Transverse colon (tissue), 4 donors: Measurements from ENCODE around the gene EYS. TPM values are rescaled to one million over a fixed set of nuclear protein-coding genes. Genes with fewer than 3 reads are reported as not detected.
"Not testable (repeated sequence)": the region's sequence is repeated elsewhere in the genome, so short reads cannot be mapped to it uniquely, and the experiment has no call there.

Experiments
- DNase-seq: peaks from one replicate; pipeline ENCODE4 v3.0.0-alpha.2; 2019
- H3K27ac ChIP-seq, 4 donors: fragments of 200-600 bp; sonication (generic); 2 replicates each; pipeline ENCODE4 v1.5.1; 2016 to 2018; ENCODE audit warnings: inconsistent platforms in 4 of 4
- H3K27me3 ChIP-seq: fragments of 200-600 bp; sonication (generic); 2 replicates; pipeline ENCODE4 v1.5.1; 2017; ENCODE audit warnings: inconsistent platforms
- H3K36me3 ChIP-seq, 4 donors: fragments of 200-600 bp; sonication (generic); 2 replicates each; pipeline ENCODE4 v1.5.1; 2017 to 2019; ENCODE audit warnings: inconsistent platforms in 4 of 4
- H3K4me1 ChIP-seq, 4 donors: fragments of 200-600 bp; sonication (generic); 2 replicates each; pipeline ENCODE4 v1.5.1; 2017 to 2020; ENCODE audit warnings: inconsistent platforms in 4 of 4
- H3K4me3 ChIP-seq, 4 donors: fragments of 200-600 bp; sonication (generic); 1 replicate in 1 of 4; 2 replicates in 3 of 4; pipeline versions ENCODE4 v1.5.1 to v1.6.1; 2017 to 2019; ENCODE audit warnings: inconsistent platforms in 4 of 4
- H3K9me3 ChIP-seq, 2 donors: fragments of 200-600 bp; sonication (generic); 2 replicates each; pipeline ENCODE4 v1.5.1; 2017 to 2019; ENCODE audit warnings: inconsistent platforms in 2 of 2
- EP300 ChIP-seq: sonication (generic); formaldehyde crosslinking; IDR thresholded peaks from one replicate; pipeline ENCODE4 v1.6.1; 2017; ENCODE audit warnings: antibody characterized with exemption, low read depth
- POLR2A ChIP-seq: fragments of 450-650 bp; IDR thresholded peaks from one replicate; pipeline ENCODE4 v1.6.1; 2016; ENCODE audit warnings: antibody characterized with exemption, mild to moderate bottlenecking, moderate library complexity
- POLR2AphosphoS5 ChIP-seq, 3 donors: sonication (generic); formaldehyde crosslinking; IDR thresholded peaks; one replicate each; pipeline ENCODE4 v1.6.1; 2016; ENCODE audit warnings: antibody characterized with exemption in 3 of 3
- WGBS, 2 donors: methylation state at CpG; one replicate each; pipeline ENCODE4 v1.1.5; 2018; ENCODE audit warnings: low coverage in 1 of 2; 5-methylcytosine and 5-hydroxymethylcytosine counted together
- in situ Hi-C, 4 donors: fragments of 200-750 bp; cut with MboI; loops; one replicate each; pipeline versions ENCODE4 v1.15.0 to v1.15.1; 2017; ENCODE audit warnings: low sequenced_read_pairs in 3 of 4, low pct_ligation_motif_present in 1 of 4, low pct_unique_long_range_greater_than_20kb in 1 of 4
- intact Hi-C: fragments of 100-400 bp; cut with DNase I; formaldehyde crosslinking; loops from one replicate; pipeline ENCODE4 v1.15.1; 2023; ENCODE audit warnings: low total_unique reads
- total RNA-seq, 4 donors: library from RNA; depleted of rRNA; stranded (reverse); fragments of >200 nt; gene quantifications; one replicate each; pipeline ENCODE4 v1.1.0, GENCODE V29; 2016
- TF ChIP-seq, protein P1 (sequence below), 5 experiments: fragments of 200-600 bp in 3 of 5; fragments of 450-650 bp in 2 of 5; sonication (generic) in 3 of 5; IDR thresholded peaks; 1 replicate in 2 of 5; 2 replicates in 3 of 5; pipeline ENCODE4 v1.5.1; 2016 to 2017; ENCODE audit warnings: antibody characterized with exemption in 5 of 5, inconsistent platforms in 3 of 5, mild to moderate bottlenecking in 2 of 5, moderate library complexity in 1 of 5

EYS gene
- total RNA-seq, 4 donors from 2014 or later, result 0.41 TPM; not detected in 3

DNA sequence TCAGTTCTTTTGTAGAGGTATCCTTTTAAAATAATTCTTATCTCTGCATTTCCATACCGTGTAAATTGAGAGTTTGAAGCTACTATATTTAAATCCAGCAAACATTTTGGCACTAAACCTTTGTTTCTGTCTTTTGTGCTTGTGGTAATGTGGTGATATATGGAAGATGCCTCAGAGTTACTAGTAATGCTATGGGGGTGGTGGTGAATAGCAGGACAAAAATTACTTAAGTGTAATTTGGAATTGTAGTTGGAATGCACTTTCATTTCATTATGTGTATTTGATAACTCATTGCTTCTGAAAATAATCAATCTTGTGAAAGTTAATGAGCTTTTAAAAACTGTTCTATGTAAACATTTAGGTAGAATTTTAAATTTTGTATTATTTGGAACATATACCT is 1666.9 kb downstream of the EYS start:
- H3K4me1 ChIP-seq, result peaks cover 0 to 3% (median 0%) of the 10 kb centered on the region in 4 donors
- WGBS, 2 donors, result 55 to 89% methylated on average over 1 of the region's 1 CpG
- TF ChIP-seq POLR2AphosphoS5 (IDR thresholded peaks at IDR 0.05) (no peak), POLR2A (no peak), EP300 (no peak)
- TF ChIP-seq, protein P1, sequence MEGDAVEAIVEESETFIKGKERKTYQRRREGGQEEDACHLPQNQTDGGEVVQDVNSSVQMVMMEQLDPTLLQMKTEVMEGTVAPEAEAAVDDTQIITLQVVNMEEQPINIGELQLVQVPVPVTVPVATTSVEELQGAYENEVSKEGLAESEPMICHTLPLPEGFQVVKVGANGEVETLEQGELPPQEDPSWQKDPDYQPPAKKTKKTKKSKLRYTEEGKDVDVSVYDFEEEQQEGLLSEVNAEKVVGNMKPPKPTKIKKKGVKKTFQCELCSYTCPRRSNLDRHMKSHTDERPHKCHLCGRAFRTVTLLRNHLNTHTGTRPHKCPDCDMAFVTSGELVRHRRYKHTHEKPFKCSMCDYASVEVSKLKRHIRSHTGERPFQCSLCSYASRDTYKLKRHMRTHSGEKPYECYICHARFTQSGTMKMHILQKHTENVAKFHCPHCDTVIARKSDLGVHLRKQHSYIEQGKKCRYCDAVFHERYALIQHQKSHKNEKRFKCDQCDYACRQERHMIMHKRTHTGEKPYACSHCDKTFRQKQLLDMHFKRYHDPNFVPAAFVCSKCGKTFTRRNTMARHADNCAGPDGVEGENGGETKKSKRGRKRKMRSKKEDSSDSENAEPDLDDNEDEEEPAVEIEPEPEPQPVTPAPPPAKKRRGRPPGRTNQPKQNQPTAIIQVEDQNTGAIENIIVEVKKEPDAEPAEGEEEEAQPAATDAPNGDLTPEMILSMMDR (IDR thresholded peaks at IDR 0.05), result no peak
- intact Hi-C loops (no loop called here), in situ Hi-C loops (no loop called here)
- no peaks in the 10 kb centered on the region for H3K36me3 ChIP-seq
- no peak overlapping the region for H3K27ac ChIP-seq
- DNase-seq, result no peak
- H3K4me3 ChIP-seq, result no peak overlapping the region
- H3K27me3 ChIP-seq, result no peaks in the 10 kb centered on the region
- no peaks in the 10 kb centered on the region for H3K9me3 ChIP-seq

DNA sequence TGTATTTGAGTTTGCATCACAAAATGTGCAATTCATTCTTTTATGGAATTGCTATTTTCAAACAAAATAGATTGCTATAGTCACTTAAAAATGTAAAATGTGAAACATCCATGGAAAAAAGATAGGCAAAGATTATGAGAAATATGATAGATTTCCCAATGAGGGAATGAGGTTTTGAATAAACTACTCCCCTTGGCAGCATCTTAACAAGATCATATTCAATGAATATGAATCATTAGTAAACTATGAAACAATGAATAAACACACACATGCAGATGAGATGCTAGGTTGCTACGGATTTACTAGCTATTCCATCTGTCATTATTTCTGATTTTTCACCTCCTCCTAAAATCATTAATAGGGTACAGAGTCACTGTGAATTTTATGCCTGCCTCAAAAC is 1669.6 kb downstream of the EYS start:
- Histone ChIP-seq H3K4me3 (no peak overlapping the region), H3K9me3 (no peaks in the 10 kb centered on the region), H3K27ac (no peak overlapping the region), H3K4me1 (peaks cover 0 to 6% (median 0%) of the 10 kb centered on the region in 4 donors), H3K36me3 (no peaks in the 10 kb centered on the region), H3K27me3 (no peaks in the 10 kb centered on the region)
- in situ Hi-C loops (no loop called here), intact Hi-C loops (no loop called here)
- no peak for TF ChIP-seq EP300
- 44 to 56% methylated on average over 1 of the region's 1 CpG for WGBS, 2 donors
- no peak for DNase-seq

DNA sequence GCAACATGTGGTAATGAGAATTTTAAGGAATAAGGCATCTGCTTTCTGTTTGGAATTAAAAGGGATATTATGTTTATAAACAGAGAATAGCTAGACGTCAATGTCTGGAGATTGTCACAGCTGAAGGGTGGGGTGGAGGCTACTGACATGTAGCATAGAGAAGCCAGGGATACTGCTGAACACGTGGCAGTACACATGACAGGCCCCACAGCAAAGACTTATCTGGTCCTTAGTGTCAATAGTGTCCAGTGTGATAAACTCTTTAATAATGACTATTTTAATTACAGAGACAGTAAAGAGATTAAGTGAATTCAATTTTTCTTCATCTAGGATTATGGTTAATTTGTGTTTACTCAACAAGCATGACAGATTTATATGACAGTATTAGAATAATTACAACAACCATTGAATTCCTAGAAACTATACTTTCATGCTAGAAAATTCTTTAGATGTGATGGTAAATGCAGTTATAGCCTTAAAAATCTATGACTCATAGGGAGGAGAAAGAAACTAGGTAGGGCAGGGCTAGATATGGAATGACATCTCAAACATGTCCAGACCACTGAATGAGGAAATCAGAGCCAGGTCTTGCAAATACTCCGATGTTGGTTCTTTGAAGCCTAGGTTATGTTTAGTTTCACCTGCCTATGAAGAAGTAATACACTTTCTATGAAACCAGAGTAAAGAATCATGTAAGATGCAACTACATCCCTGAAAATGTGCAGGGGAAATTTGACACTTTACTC is 1671.9 kb downstream of the EYS start:
- intact Hi-C loops, result no loop called here
- 36 to 46% methylated on average over 3 of the region's 3 CpGs for WGBS, 2 donors
- peaks cover 0 to 6% (median 0%) of the 10 kb centered on the region in 4 donors for H3K4me1 ChIP-seq

DNA sequence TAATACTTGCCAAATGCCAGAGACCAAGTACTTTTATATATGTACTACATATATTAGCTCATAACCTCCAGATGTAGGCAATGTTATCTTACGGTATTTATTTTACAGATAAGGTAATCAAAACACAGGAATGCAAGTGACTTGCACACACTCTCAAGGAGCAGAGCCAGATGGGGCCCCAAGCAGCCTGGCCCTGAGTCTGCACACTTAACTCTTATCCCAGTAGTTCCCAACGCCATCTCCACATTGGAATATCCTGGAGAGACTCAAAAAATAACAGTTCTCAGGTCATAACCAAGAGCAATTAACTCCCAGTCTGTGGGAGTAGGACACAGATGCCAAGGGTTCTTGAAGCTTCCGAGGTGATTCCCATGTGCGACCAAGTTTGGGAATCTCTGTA is 1672.7 kb downstream of the EYS start:
- H3K9me3 ChIP-seq, result no peaks in the 10 kb centered on the region
- H3K36me3 ChIP-seq, result no peaks in the 10 kb centered on the region
- 75 to 90% methylated on average over 2 to 4 of the region's 4 CpGs for WGBS, 2 donors
- peaks cover 0 to 6% (median 0%) of the 10 kb centered on the region in 4 donors for H3K4me1 ChIP-seq
- no peak for DNase-seq
- no peak overlapping the region for H3K4me3 ChIP-seq
- H3K27me3 ChIP-seq, result no peaks in the 10 kb centered on the region
- H3K27ac ChIP-seq, result no peak overlapping the region
- in situ Hi-C loops (no loop called here), intact Hi-C loops (no loop called here)
- TF ChIP-seq POLR2A, result no peak
- no peak for TF ChIP-seq POLR2AphosphoS5 (IDR thresholded peaks at IDR 0.05)
- TF ChIP-seq, protein P1 (IDR thresholded peaks at IDR 0.05), result no peak
- TF ChIP-seq EP300, result no peak

More for the DNA sequence above, 1671.9 kb downstream of the EYS start:
- Histone ChIP-seq H3K27me3 (no peaks in the 10 kb centered on the region), H3K36me3 (no peaks in the 10 kb centered on the region), H3K4me3 (no peak overlapping the region), H3K9me3 (no peaks in the 10 kb centered on the region), H3K27ac (no peak overlapping the region)
- DNase-seq, result no peak
- TF ChIP-seq POLR2A, result no peak
- TF ChIP-seq POLR2AphosphoS5 (IDR thresholded peaks at IDR 0.05), result no peak
- TF ChIP-seq, protein P1 (IDR thresholded peaks at IDR 0.05), result no peak
- TF ChIP-seq EP300, result no peak
- in situ Hi-C loops, result no loop called here

DNA sequence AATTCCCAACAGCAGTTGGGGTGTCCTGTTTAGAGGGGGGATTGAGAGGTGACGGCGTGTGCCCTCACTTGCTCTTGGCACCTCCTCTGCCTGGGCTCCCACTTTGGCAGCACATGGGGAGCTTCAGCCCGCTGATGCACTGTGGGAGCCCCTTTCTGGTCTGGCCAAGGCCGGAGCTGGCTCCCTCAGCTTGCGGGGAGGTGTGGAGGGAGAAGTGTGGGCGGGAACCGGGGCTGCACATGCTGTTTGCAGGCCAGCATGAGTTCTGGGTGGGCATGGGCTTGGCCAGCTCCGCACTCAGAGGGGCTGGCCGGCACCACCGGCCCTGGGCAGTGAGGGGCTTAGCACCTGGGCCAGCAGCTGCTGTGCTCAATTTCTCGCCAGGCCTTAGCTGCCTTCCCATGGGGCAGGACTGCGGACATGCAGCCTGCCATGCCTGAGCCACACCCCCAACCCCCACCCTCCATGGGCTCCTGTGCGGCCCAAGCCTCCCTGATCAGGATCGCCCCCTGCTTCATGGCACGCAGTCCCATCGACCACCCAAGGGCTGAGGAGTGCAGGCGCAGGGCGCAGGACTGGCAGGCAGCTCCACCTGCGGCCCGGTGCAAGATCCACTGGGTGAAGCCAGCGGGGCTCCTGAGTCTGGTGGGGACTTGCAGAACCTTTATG is 1675.9 kb downstream of the EYS start:
- H3K36me3 ChIP-seq, H3K9me3 ChIP-seq, H3K27me3 ChIP-seq, in situ Hi-C loops, H3K27ac ChIP-seq, DNase-seq, H3K4me3 ChIP-seq, intact Hi-C loops, H3K4me1 ChIP-seq: not testable (repeated sequence)
- WGBS, 2 donors, result 95% methylated on average over 17 of the region's 21 CpGs; no CpG with 5 or more reads in 1 of the 2 donors
